GM21737 (cell line): ENCODE measurements around the gene AUH.

Source experiments
- ATAC-seq: cut with Tn5 transposase; IDR thresholded peaks from one replicate; pipeline ENCODE4 v1.9.1; 2021; ENCODE audit warnings: mild to moderate bottlenecking, moderate library complexity; ENCODE audit not compliant: unreplicated experiment

AUH gene

GRCh38 chr9:91340395-91340967, 21.2 kb downstream of the AUH start:
- no peak for ATAC-seq

GRCh38 chr9:91338681-91339080, 23.0 kb downstream of the AUH start:
- no peak for ATAC-seq

- ATAC-seq: no peak
These were observed 24.9 kb downstream of the AUH start for GRCh38 chr9:91336786-91337185.

- ATAC-seq: no peak
These were observed 27.7 kb downstream of the AUH start for GRCh38 chr9:91334053-91334452.

- ATAC-seq: no peak
These were observed 28.2 kb downstream of the AUH start for GRCh38 chr9:91333551-91333950.

- ATAC-seq: no peak
These were observed 29.0 kb downstream of the AUH start for GRCh38 chr9:91332546-91333231.

- no peak for ATAC-seq
These were observed 29.9 kb downstream of the AUH start for GRCh38 chr9:91331849-91332248.

- ATAC-seq: no peak
These were observed 33.5 kb downstream of the AUH start for GRCh38 chr9:91328186-91328585.

GRCh38 chr9:91321691-91322090, 40.0 kb downstream of the AUH start:
- ATAC-seq: no peak

GRCh38 chr9:91320299-91320698, 41.4 kb downstream of the AUH start:
- ATAC-seq: no peak

- no peak for ATAC-seq
These were observed 45.6 kb downstream of the AUH start for GRCh38 chr9:91316093-91316492.

GRCh38 chr9:91315191-91315590, 46.5 kb downstream of the AUH start:
- ATAC-seq: no peak

- no peak for ATAC-seq
These were observed 48.9 kb downstream of the AUH start for GRCh38 chr9:91312717-91313325.

- ATAC-seq: no peak
These were observed 51.7 kb downstream of the AUH start for GRCh38 chr9:91310037-91310436.

- ATAC-seq: no peak
These were observed 53.5 kb downstream of the AUH start for GRCh38 chr9:91308191-91308590.

- no peak for ATAC-seq
These were observed 54.4 kb downstream of the AUH start for GRCh38 chr9:91307279-91307678.

GRCh38 chr9:91306296-91306630, 55.5 kb downstream of the AUH start:
- ATAC-seq: no peak

GRCh38 chr9:91305596-91306295, 56.0 kb downstream of the AUH start:
- no peak for ATAC-seq

GRCh38 chr9:91303741-91304415, 57.8 kb downstream of the AUH start:
- ATAC-seq: no peak

- no peak for ATAC-seq
These were observed 58.9 kb downstream of the AUH start for GRCh38 chr9:91302831-91303230.

- no peak for ATAC-seq
These were observed 60.6 kb downstream of the AUH start for GRCh38 chr9:91301161-91301560.
